Anterior cingulate cortex (tissue), 58 donors: ENCODE results near the gene NPB.

Experiments
- DNase-seq, 58 donors: peaks; one replicate each; lab custom pipeline; 2025; lab: John Stamatoyannopoulos, UW

NPB gene

GRCh38 chr17:81933178-81933699 lies 31.2 kb downstream of the NPB start:
- DNase-seq, result no peak

GRCh38 chr17:81934098-81934757 lies 32.2 kb downstream of the NPB start:
- no peak for DNase-seq

GRCh38 chr17:81934850-81935708 lies 33.0 kb downstream of the NPB start:
- DNase-seq, result no peak

GRCh38 chr17:81935709-81936084 lies 33.7 kb downstream of the NPB start:
- DNase-seq, result no peak

- no peak for DNase-seq
Observed at GRCh38 chr17:81939218-81939617, 37.2 kb downstream of the NPB start.

- DNase-seq, result peak in 56 of 58 donors; percentile 26 to 92 (median 68)
Observed at GRCh38 chr17:81939881-81940385, 37.9 kb downstream of the NPB start.

GRCh38 chr17:81940538-81941483 lies 38.8 kb downstream of the NPB start:
- DNase-seq, result no peak

GRCh38 chr17:81941484-81942166 lies 39.6 kb downstream of the NPB start:
- peak in 19 of 58 donors; percentile 12 to 69 (median 24) for DNase-seq

- DNase-seq, result no peak
Observed at GRCh38 chr17:81942167-81942553, 40.1 kb downstream of the NPB start.

GRCh38 chr17:81944858-81945257 lies 42.8 kb downstream of the NPB start:
- no peak for DNase-seq

- DNase-seq, result no peak
Observed at GRCh38 chr17:81947189-81947588, 45.2 kb downstream of the NPB start, which contains the start of gene MYADML2. Gene MYADML2, minus strand, starts transcription at chr17:81947233. Its CDS starts 5,492 bp downstream, at chr17:81941741.

- DNase-seq, result no peak
Observed at GRCh38 chr17:81948635-81949378, 46.8 kb downstream of the NPB start.

GRCh38 chr17:81950501-81950900 lies 48.5 kb downstream of the NPB start:
- DNase-seq, result no peak

- DNase-seq, result no peak
Observed at GRCh38 chr17:81951785-81952684, 50.0 kb downstream of the NPB start.
